Stimulated activated CD4-positive, alpha-beta T cell treated with anti-CD3 and anti-CD28 coated beads, Interleukin-12 subunit alpha, Interleukin-12 subunit beta, amount 100 ng/mL, for 48 hours (primary cell): Measurements from ENCODE around the gene SOCS6.
"Not testable (repeated sequence)": the region's sequence is repeated elsewhere in the genome, so short reads cannot be mapped to it uniquely, and the experiment has no call there.

Experiments
- DNase-seq, 3 donors: peaks; one replicate each; pipeline ENCODE4 v3.0.0-alpha.2; 2020; ENCODE audit warnings: low read depth in 2 of 3, low spot score in 1 of 3

SOCS6 gene

GRCh38 chr18:70358105-70358406 is 69.2 kb downstream of the SOCS6 start:
- DNase-seq, result not testable (repeated sequence)

- no peak for DNase-seq
Measured at GRCh38 chr18:70359071-70359470, 70.2 kb downstream of the SOCS6 start.

- DNase-seq, result no peak
Measured at GRCh38 chr18:70362258-70362657, 73.4 kb downstream of the SOCS6 start.

- no peak for DNase-seq
Measured at GRCh38 chr18:70363861-70364260, 75.0 kb downstream of the SOCS6 start.

GRCh38 chr18:70365361-70365760 is 76.5 kb downstream of the SOCS6 start:
- no peak for DNase-seq

GRCh38 chr18:70366174-70366573 is 77.3 kb downstream of the SOCS6 start:
- no peak for DNase-seq

- no peak for DNase-seq
Measured at GRCh38 chr18:70366670-70367069, 77.8 kb downstream of the SOCS6 start.

- DNase-seq, result not testable (repeated sequence)
Measured at GRCh38 chr18:70367344-70367743, 78.5 kb downstream of the SOCS6 start.

GRCh38 chr18:70368903-70369302 is 80.1 kb downstream of the SOCS6 start:
- no peak for DNase-seq

- no peak for DNase-seq
Measured at GRCh38 chr18:70370762-70371733, 82.2 kb downstream of the SOCS6 start.

GRCh38 chr18:70371908-70372307 is 83.1 kb downstream of the SOCS6 start:
- no peak for DNase-seq

GRCh38 chr18:70372450-70373041 is 83.7 kb downstream of the SOCS6 start:
- DNase-seq, result no peak

GRCh38 chr18:70373042-70373519 is 84.2 kb downstream of the SOCS6 start:
- DNase-seq, result no peak

GRCh38 chr18:70374154-70374553 is 85.3 kb downstream of the SOCS6 start:
- DNase-seq, result no peak

GRCh38 chr18:70376137-70376913 is 87.5 kb downstream of the SOCS6 start:
- DNase-seq, result no peak

- DNase-seq, result no peak
Measured at GRCh38 chr18:70376914-70377258, 88.0 kb downstream of the SOCS6 start.

- no peak for DNase-seq
Measured at GRCh38 chr18:70377317-70377799, 88.5 kb downstream of the SOCS6 start.

GRCh38 chr18:70377857-70378701 is 89.2 kb downstream of the SOCS6 start:
- DNase-seq, result no peak
